ENCODE results near the gene GNB1L.

The GNB1L gene

GRCh38 chr22:19821523-19822300, 33.0 kb downstream of the GNB1L start:
- no peak for DNase-seq

- DNase-seq: no peak
Observed at GRCh38 chr22:19820880-19821522, 33.7 kb downstream of the GNB1L start.

DNA sequence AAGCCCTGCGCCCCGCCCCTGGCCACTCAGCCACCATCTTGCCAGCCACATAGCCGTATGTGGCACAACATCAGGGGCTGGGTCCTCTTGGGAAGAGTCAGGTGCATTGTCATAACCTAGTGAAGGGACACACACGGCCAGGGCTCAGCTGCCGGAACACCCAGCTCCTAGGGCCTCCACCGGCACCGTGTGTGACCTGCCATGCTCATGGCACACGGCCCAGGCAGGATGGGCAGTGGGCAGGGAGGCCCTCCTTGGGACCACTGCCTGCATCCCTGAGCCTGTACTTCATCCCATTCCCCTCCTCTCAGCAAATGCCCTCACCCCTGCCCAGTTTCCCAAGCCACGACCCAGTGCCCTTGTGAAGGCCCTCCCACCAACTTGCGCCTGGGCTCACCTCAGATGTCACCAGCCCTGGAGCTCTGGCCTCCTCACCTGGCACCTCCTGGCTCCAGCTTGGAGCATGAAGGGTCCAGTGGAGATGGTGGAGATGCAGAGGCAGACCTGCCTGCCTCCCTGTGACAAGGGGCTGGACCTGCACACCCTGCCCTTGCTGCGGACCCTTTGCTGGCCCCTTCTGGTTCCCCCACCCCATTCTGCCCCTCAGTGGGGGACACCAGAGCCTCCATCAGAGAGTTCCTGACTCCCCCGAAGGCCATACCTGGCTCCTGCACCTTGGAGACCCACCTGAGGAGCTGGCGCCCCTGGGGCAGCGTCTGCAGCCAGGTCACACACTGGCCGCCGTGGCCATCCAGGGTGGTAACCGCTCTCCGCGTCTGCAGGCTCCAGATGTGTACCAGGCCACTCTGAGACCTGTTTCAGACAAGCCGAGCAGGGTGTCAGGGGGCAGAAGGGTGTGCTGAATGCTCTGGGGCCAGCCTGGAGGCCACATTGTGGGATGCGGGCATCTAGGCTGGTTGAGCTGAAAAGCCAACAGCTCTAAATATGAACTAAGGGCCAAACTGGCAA, 34.5 kb downstream of the GNB1L start:
- DNase-seq: no peak

DNA sequence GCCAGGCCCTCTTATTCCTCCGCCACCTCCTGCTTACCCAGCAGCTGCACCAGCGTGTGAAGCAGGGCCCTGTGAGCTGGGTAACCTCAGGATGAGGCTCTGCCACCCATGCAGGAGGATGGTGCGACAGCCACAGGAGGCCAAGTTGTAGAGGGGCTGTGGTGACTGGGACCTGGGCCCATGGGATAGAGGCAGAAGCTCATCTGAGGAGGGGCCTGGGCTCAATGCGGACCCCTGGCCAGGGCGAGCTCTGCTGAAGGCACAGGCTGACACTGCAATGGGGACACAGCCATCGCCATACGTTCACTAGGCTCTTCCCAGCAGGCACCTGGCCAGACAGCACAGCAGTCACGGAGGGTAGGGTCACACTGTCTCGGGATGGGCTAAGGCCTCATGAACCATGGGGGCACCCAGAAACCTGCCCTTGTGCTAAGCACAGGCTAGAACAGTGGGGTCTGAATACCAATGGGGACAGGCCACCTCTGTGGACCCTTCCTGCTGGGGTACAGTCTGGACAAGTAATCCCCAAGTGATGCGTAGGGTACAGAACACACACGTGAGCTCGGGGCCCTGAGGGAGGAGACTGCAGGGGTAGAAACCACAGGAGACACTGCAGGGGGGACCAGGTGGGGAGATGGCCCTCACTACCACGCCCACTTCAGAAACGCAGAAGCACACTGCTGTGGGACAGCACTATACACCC, 35.3 kb downstream of the GNB1L start:
- DNase-seq: no peak

- no peak for DNase-seq
Observed at GRCh38 chr22:19818324-19819207, 36.1 kb downstream of the GNB1L start.

GRCh38 chr22:19816372-19817119, 38.1 kb downstream of the GNB1L start:
- no peak for DNase-seq

DNA sequence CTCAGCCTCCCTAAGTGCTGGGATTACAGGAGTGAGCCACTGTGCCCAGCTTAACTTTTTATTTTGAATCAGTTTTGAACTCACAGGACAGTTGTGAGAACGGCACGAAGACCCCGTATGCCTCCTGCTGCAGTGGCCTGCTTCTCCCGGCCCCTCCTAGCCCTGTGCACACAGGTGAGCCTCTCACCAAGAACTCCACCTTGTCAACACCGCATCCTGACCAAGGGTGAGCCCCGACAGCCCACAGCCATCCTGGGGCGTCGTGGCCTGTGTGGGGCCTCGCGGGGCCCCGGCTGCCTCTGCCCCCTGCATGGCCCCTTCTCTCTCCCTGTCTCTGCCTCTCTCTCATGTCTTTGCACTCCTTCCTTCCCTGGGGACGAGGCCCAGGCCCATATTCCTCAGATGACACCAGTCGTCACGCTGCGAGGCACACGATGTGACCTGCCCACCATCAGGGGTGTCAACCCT, 38.8 kb downstream of the GNB1L start:
- no peak for DNase-seq

DNA sequence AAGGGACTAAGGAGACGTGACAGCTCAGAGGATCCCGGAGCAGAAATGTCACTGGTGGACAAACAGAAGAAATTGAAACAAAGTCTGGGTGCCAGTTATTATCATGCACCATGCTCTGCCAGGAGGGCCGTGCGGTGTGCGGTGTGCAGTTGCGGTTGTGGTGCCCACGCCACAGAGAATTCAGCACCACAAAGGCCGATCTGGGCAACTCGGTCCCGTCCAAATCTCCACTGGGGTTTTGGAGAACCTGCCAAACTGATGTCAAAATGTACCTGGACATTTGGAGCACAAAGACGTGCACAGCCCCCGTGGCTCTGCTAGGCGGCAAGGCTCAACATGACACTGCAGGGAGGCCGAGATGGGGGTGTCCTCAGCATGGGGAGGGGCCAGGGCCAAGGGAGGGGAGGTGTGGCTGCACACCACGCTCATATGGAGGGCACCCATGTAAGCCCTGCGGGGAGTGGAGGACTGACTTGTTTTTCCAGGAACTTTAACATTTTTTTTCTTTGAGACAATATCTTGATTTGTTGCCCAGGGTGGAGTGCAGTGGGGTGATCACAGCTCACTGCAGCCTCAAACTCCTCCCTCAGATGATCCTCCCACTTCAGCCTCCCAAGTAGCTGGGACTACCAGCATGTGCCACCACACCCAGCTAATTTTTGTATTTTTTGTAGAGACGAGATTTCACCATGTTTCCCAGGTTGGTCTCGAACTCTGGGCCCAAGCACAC, 39.4 kb downstream of the GNB1L start:
- DNase-seq: no peak

- DNase-seq: no peak
Observed at GRCh38 chr22:19814428-19814827, 40.2 kb downstream of the GNB1L start.

DNA sequence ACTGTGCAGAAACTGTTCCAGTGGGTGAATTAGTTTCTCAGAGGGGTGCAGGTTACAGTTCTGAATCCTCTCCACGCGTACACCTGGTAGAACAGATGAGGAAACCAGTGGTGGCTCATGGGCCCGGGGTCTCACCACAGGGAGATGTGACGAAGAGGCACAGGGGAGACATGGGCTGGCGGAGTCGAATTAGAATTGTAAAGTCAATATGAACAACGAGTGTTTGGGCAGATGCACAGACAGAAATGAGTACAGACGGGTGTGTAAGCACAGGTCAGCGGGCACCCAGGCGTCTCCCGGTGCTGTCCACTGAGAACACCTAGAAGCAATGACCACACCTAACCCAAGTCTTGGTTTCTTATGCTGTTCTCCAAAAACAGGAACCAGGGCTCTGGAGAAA, 41.8 kb downstream of the GNB1L start:
- DNase-seq: no peak

DNA sequence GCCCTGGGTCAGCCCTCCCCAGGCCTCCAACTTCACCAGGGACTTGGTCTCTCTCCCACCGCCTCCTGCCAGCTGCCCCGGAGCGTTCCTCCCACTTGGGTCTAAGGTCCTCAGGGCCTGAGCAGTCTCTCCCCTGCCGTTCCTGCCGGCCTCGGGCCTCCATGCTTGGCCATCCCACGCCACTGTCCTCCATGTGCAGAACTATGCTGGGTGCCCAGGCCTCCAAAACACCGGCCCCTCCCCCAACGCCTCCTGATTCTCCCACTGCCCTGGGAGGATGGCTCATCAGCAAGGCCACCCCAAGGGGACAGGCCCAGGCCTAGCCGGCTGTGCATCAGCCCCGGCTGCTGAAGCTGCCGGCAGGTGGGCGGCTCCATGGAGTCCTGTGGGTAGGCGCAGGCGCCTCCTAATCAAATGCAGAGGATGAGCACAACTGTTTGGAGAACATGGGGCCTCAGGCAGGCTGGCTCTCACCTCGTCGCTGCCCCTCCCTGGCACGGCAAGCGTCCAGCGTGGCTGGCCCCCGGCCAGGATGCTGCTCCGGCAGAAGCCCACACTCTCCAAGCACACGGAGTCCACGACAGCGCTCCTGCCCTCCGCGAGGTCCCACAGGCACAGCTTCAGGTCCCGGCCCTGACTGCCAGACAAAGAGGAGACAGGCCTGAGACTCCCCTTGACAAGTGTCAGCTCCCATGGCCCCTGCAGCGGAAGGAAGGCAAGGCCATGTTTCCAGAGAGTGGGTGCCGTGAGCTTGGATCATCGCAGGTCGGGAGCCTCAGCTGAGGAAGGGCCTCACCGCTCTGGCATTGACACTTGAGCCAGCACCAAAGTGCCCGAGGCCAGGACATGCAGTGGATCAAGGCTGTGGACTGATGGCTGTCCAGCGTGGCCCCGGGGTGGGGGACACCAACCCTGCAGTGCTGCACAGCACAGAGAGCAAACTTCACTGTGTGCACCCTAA, 42.6 kb downstream of the GNB1L start:
- no peak for DNase-seq

- no peak for DNase-seq
Observed at GRCh38 chr22:19811211-19811621, 43.5 kb downstream of the GNB1L start.

GRCh38 chr22:19810381-19811201, 44.1 kb downstream of the GNB1L start:
- no peak for DNase-seq

GRCh38 chr22:19809741-19810140, 44.9 kb downstream of the GNB1L start:
- no peak for DNase-seq

GRCh38 chr22:19808873-19809478, 45.7 kb downstream of the GNB1L start:
- no peak for DNase-seq

GRCh38 chr22:19807914-19808872, 46.5 kb downstream of the GNB1L start:
- DNase-seq: no peak

Data from RPMI8226 (cell line).